Tibial nerve (tissue), 4 donors: Measurements from ENCODE around the gene PRKCH.

ENCODE experiments used
- CTCF ChIP-seq, 5 experiments: fragments of 200-600 bp in 3 of 5; fragments of 450-650 bp in 2 of 5; sonication (generic) in 3 of 5; IDR thresholded peaks; one replicate each; pipeline ENCODE4 v1.5.1; 2016 to 2019; ENCODE audit warnings: antibody characterized with exemption in 5 of 5, mild to moderate bottlenecking in 3 of 5, moderate library complexity in 2 of 5
- EP300 ChIP-seq, 2 donors: sonication (generic); formaldehyde crosslinking; IDR thresholded peaks; one replicate each; pipeline ENCODE4 v1.6.1; 2017; ENCODE audit warnings: antibody characterized with exemption in 2 of 2, mild to moderate bottlenecking in 1 of 2

- TF ChIP-seq CTCF (IDR thresholded peaks at IDR 0.05), result no peak
- no peak for TF ChIP-seq EP300 (IDR thresholded peaks at IDR 0.05)
Measured at GRCh38 chr14:61428261-61428660, 106.9 kb downstream of the PRKCH start.
